ENCODE data around the gene CRYGD.
"Not testable (repeated sequence)": the region's sequence is repeated elsewhere in the genome, so short reads cannot be mapped to it uniquely, and the experiment has no call there.

CRYGD gene

DNA sequence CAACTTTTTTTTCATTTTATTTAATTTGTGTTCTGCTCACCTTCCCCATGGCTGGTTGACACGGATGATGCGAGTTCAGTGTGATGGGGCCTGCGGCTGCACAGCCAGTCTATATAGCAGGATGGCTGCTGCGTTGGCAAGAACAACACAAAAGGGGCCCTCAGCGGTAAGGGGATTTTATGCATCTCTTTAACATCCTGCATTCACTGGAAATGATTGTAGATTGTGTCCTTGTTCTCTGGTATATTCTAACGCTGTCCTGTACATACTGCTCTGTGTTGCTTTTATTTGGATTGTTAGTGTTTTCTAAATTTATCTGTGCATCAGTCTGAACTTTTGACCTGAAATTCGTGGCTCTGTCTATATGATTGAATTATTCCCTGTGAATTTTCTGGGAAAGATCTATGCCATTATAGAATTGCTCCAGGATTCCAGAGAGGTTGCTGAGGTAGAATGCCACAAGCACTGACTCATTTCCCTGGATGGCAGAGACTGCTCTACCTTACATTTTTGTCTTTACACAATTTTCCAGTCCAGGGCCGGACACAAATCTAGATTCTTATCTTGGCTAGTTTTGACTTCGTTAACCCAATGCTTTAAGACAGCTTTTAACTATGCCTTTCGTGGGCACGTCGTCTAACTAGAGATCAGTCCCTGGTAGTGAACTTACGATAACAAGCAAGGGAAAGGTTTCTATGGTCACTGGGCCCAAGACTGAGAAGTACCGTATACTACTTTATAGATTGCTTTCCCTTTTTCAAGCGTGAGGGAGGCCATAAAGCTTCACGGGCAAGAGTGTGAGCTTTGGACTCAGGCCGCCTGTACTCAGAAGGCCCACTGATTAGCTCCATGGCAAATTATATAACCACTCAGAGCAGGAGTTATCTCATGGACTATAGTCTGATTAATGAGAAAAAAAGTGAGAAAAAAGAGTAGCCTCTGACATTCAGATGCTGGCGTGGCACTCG lies 5.7 kb upstream of the CRYGD start, which contains the start of gene CRYGC:
CRYGC (minus strand) TSS at position 85 of the 968 bp plus-strand sequence; CDS start at position 49, 36 bp downstream.
- DNase-seq: no peak

- DNase-seq: no peak
Measured at GRCh38 chr2:208128136-208128535, 3.8 kb upstream of the CRYGD start.

- DNase-seq: no peak
Measured at GRCh38 chr2:208127090-208127489, 2.8 kb upstream of the CRYGD start.

- no peak for DNase-seq
Measured at GRCh38 chr2:208125251-208125650, 927 bp upstream of the CRYGD start.

- no peak for DNase-seq
Measured at GRCh38 chr2:208122248-208122647, 2.1 kb downstream of the CRYGD start.

GRCh38 chr2:208118918-208119317 lies 5.4 kb downstream of the CRYGD start:
- no peak for DNase-seq

- not testable (repeated sequence) for DNase-seq
Measured at GRCh38 chr2:208117390-208117789, 6.9 kb downstream of the CRYGD start.

GRCh38 chr2:208112969-208113368 lies 11.4 kb downstream of the CRYGD start:
- peak; percentile 76 for DNase-seq

- DNase-seq: not testable (repeated sequence)
Measured at GRCh38 chr2:208112273-208112745, 12.0 kb downstream of the CRYGD start.

DNA sequence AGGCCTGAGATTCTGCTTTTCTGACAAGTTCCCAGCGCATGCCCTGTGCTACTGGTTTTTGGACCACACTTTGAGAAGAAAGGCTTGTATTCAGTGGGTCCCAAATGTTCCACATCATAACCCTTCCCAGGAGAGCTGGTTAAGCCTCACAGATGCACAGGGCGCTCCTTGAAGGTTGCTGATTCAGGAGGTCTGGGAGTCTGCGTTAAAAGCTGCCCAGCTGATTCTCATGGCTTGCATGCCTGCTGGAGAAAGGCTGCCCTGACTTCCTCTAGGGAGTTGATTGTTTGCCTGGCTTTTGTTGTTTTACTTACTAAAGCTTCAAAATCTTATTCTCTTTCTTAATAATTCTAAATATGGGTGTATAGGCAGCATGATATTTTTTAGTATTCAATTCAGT lies 20.7 kb downstream of the CRYGD start:
- DNase-seq: no peak

DNA sequence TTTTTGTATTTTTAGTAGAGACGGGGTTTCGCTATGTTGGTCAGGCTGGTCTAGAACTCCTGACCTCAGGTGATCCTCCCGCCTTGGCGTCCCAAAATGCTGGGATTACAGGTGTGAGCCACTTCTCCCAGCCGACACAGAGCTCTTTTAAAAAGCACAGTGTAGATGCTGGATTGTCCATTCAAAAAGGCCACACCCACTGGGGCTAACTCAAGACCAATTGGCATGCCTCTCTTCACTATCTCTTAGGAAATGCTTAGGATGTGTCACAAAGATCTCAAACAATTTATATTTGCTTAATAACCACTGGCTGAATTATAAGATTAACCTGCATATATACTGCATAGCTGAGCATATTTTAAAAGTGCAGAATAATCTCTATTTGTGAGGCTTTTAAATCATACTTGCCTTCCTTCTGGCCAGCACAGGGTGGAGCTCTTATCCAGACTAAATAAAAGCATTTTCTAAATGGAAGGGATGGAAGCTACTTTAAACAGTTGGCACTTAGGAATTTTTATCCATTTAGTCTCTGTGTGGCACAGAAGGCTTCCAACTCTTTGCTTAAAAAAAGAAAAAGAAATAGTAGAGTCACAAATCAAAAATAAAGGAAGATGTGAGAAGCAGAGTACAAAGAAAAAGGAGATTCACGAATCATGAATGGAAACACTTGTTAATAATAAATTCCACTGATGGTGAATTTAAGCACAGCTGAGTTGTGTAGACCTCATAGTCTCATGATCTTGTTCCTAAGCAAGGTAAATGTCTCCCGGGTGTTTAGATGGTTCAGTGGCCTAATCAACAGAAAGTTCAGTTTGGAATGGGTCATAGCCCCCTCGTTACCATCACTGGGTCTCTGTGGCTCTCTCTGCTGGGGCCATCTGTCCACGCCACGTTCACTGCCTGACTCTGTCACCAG lies 22.4 kb downstream of the CRYGD start:
- peak; percentile 33 for DNase-seq

DNA sequence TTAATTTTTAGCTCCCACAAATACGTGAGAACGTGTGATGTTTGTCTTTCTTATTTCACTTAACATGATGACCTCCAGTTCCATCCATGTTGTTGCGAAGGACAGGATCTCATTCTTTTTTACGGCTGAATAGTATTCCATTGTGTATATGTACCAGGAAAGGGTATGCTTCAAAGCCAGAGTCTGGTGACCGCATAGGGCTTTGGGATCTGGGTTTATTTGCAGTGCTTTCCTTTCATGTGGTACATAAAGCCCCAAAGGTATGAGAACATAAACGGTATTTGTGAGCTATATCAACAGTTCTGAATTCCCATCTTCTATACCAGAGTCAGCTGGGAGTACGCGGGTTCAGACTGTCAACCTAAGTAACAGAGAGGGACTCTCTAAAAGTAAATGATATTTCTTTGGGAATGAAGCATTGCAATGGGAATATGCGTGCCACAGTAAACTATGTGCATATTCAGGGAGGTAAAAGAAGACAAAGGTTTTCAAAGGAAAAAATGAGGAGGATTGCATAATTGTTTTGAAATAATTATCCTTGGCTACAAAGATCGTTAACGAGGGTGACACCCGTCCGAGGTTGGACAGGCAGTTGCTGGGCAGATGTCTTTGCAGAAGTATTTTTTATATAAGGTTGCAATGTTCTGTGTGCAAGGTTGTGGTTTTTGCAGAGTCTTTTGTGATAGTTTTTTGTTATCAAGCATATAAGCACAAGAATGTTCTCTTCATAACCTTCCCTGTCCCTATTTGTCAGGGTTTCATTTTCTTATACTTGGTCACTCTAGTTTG lies 24.4 kb downstream of the CRYGD start:
- DNase-seq: no peak

DNA sequence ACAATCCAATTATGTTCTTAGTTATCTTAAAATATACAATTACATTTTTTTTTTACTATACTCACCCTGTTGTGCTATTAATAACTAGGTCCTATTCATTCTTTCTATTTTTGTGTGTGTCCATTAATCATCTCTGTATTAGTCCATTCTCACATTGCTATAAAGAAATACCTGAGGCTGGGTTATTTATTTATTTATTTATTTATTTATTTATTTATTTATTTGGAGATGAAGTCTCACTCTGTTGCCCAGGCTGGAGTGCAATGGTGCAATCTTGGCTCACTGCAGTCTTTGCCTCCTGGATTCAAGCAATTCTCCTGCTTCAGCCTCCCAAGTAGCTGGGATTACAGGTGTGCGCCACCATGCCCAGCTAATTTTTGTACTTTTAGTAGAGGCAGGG lies 25.6 kb downstream of the CRYGD start:
- DNase-seq: not testable (repeated sequence)

DNA sequence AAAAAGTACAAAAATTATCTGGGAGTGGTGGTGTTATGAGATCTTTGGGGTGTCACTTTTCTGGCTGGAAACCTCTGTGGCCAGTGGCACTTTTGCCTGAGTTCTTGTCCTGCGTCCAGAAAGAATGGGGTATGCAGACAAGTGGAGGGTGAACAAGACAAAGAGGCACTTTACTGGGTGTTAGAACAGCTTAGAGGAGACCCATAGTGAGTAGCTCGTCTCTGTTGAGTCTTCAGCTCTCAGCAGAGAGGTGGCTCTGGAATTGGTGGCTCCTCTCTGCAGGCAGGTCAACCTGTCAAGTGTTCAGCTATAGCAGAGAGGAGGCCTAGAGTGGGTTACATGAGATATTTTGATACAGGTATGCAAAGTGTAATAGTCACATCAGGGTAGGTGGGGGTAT lies 26.1 kb downstream of the CRYGD start:
- DNase-seq: no peak

DNA sequence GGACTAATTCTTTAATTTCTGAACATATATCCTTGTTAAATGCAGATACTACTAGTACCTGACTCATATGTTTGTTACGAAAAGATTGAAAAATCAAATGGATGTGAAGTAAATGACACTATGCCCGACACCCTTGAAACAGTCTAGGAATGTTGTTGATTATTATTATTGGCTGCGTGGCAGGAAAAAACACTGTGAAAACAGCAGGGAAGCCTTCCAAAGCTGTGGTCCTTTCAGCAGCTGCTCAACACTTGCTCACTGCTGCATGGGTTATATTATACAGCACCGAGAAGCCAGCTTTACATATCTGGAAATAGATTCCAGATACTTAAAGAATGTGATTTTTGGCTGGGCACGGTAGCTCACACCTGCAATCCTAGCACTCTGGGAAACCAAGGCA lies 26.5 kb downstream of the CRYGD start:
- no peak for DNase-seq

DNA sequence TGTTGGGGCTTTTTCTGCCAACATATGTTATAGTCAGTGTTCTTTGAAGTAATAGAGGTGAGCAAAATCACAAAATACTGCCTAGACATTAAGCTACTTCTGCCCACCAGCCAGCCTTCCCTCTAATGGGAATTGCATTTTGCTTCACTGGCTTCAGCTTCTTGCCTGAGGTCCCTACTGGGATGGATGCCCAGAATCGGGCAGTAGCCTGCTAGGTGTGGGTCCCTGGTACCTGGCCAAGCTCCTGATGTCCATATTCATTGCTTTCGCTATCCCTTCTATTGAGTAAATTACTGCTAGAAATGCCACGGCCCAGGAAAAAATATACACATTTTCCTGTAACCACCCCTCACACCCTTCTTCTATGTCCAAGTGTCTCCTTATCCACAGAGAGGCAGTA lies 27.0 kb downstream of the CRYGD start:
- no peak for DNase-seq

DNA sequence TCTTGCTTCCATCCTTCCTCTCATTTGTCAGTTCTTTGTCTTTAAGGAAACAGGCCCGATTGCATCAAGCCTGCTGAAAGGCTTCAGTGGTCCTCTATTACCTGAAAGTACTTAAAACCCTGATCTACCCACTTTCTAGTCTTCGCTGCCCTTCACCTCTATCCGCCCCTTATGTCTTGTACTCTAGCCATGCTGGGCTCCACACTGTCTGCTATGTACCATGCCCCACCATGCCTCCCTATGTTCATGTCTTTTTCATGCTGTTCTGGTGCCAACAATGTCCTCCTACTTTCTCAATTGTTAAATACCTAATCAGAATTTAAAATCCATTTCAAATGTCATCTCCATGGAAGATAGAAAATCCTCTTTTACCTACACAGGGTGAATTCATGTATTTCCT lies 28.2 kb downstream of the CRYGD start:
- no peak for DNase-seq

- no peak for DNase-seq
Measured at GRCh38 chr2:208093128-208093527, 31.2 kb downstream of the CRYGD start.

- no peak for DNase-seq
Measured at GRCh38 chr2:208092093-208092832, 32.1 kb downstream of the CRYGD start.

DNA sequence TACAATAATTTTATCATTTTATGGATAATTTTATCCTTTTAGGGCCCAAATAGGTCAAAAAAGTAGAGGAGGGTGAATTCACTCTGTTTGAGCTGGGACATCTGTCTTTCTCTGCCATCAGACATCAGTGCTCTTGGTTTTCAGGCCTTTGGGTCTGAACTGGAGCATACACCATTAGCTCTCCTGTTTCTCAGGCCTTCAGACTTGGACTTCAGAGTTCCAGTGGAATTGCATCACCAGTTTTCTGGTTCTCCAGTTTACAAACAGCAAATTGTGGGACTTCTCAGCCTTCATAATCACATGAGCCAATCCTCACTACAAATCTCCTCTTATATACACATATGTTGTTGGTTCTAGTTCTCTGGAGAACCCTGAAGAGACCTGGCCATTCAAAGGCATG lies 33.9 kb downstream of the CRYGD start:
- DNase-seq: no peak

DNA sequence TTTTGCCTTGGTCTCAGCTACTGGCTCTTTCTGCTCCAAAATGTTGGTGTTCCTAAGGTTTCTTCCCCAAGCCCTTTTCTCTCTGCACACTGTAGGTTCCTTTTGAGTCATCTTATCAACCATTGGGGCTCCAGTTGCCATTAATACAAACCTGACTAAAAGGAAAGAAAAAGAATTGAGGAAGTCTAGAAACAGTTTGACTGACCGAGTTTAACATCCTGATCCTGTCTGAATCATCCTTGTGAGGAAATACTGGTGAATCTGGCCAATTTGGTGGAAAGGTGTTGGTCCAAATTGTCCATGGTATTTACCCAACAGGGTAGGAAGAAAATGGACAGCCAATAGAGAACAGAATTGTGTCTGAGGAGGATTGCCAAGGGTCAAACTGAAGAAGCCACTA lies 38.3 kb downstream of the CRYGD start:
- DNase-seq: no peak

DNA sequence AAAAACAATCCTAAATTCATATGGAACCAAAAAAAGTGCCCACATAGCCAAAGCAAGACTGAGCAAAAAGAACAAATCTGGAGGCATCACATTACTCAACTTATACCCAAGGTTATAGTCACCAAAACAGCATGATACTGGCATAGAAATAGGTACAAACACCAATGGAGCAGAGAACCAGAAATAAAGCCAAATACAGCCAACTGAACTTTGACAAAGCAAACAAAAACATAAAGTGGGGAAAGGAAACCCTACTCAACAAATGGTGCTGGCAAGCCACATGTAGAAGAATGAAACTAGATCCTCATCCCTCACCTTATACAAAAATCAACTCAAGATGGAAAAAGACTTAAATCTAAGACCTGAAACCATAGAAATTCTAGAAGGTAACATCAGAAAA lies 40.5 kb downstream of the CRYGD start:
- no peak for DNase-seq
